Astrocyte of the spinal cord (primary cell): ENCODE data around the gene PDLIM5.
A peak's percentile ranks its signal among the peaks of the same experiment; 100 is the strongest.

Source experiments
- DNase-seq: peaks from one replicate; pipeline ENCODE4 v3.0.0; 2011; ENCODE audit warnings: low read depth, low spot score
- H3K4me3 ChIP-seq: 2 replicates; pipeline ENCODE4 v1.5.1; 2011; ENCODE audit warnings: low read depth, mild to moderate bottlenecking, low read length, moderate library complexity
- in situ Hi-C: cut with HindIII; loops from 2 replicates; pipeline ENCODE4 v1.10.0; 2017; ENCODE audit warnings: low sequenced_read_pairs
- TF ChIP-seq, protein P1 (sequence below): IDR thresholded peaks from 2 replicates; pipeline ENCODE4 v1.5.1; 2012; ENCODE audit warnings: low read depth, mild to moderate bottlenecking, low read length, inconsistent platforms

The PDLIM5 gene

DNA sequence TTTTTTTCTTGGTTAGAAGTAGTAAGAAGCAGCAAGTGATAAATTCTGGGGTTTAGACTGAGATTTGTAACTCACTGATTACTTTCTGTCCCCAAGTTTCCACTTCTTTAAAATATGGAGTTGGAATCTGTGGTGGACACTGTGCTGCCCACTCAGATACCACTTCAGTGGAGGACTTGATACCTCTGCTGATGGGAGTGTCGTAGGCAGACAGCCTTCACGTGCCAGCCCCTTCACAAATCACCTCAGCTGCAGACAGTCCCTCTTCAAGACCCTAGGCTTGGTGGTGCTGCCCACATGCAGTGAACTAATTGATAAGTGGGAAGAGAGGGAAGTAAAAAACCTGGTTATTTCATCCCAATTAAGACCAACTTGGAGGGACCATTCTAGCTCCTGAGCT, 139.5 kb downstream of the PDLIM5 start:
- no peak overlapping the region for H3K4me3 ChIP-seq
- DNase-seq: no peak
- TF ChIP-seq, protein P1, sequence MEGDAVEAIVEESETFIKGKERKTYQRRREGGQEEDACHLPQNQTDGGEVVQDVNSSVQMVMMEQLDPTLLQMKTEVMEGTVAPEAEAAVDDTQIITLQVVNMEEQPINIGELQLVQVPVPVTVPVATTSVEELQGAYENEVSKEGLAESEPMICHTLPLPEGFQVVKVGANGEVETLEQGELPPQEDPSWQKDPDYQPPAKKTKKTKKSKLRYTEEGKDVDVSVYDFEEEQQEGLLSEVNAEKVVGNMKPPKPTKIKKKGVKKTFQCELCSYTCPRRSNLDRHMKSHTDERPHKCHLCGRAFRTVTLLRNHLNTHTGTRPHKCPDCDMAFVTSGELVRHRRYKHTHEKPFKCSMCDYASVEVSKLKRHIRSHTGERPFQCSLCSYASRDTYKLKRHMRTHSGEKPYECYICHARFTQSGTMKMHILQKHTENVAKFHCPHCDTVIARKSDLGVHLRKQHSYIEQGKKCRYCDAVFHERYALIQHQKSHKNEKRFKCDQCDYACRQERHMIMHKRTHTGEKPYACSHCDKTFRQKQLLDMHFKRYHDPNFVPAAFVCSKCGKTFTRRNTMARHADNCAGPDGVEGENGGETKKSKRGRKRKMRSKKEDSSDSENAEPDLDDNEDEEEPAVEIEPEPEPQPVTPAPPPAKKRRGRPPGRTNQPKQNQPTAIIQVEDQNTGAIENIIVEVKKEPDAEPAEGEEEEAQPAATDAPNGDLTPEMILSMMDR: no peak
- in situ Hi-C loops: no loop called here

DNA sequence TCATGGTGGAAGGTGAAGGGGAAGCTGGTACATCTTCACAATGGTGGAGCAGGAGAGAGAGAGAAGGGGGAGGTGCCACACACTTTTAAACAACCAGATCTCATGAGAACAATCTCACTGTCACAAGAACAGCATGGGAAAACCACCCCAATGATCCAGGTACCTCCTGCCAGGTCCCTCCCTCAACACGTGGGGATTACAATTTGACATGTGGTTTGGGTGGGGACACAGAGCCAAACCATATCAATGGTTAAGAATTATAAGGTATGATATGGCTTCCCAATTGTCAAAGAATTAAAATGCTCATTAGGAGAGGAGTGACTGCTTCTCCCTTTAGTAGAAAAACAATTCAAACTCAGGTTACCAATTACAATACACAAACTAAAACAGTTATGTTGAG, 143.3 kb downstream of the PDLIM5 start:
- in situ Hi-C loops: no loop called here
- TF ChIP-seq, protein P1: no peak
- DNase-seq: no peak
- no peak overlapping the region for H3K4me3 ChIP-seq

DNA sequence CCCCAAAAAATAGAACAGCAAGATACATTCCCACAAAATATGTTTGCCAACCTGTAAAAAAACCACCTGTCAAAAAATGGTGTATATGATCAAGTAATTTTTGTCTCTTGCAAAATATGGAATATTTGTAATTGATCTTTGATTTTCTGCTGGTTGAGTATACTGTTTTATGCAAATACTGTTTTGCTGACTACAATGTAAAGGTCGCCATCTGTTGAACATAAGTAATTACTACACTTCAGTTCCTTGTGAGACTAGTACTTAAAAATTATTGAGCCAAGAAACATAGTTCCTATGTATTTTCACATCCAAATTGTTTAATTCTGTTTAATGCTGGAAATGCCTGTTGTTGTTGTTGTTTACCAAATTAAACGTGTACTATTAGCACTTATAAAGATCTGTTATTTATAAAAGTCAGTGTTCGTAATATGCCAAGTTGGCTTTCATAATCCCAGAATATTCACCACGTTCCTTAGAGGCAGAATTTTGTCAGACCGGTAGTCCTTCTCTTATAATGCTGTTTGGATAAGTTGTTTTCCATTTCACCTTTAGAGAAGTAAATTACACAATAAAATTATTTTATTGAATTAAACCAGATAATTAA, 144.2 kb downstream of the PDLIM5 start:
- TF ChIP-seq, protein P1: peak; percentile 46
- in situ Hi-C loops: no loop called here
- H3K4me3 ChIP-seq: no peak overlapping the region
- peak; percentile 72 for DNase-seq

DNA sequence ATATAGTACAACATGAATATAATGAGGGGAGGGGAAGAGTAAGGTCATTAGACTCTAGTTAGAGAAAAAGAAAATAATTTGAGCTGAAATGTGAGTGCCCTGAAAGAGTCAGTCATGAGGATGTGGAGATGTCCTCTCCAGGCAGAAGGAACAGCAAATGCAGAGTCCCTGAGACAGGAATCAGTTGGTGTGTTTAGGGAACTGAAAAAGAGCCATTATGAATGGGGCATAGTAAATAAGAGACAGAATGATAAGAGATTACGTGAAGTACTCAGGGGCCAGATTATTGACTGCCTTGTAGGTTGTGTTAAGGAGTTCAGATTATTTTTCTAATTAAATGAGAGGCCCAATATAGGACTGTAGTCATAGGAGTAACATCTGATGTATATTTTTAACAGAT, 147.0 kb downstream of the PDLIM5 start:
- no peak for DNase-seq
- H3K4me3 ChIP-seq: no peak overlapping the region
- TF ChIP-seq, protein P1: no peak
- in situ Hi-C loops: no loop called here

DNA sequence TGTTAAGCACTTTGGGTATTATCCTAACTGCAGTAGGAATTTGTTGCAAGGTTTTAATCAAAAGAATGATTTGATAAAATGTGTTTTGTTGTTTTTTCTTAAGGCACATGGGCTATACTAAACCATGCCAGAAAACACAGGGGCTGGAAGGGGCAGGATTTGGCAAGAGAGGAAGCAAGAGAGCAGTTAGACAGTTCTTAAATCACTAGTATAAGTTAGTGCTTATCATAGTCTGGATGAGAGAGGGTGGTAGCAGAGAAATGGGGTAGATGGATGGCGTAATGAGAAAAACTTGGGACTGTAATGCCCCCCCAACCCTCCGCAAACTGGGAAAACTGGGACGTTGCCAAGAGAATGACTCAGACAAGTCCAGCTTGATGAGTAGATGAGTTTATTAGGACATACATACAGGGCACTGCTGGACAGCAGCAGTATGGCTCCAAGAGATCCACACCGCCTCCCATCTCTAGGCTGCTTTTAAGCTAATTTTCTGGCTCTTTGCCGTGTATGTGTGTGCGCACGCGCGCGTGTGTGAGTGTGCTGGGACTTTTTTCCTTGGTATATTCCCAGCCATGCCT, 151.5 kb downstream of the PDLIM5 start:
- DNase-seq: peak; percentile 59
- no peak overlapping the region for H3K4me3 ChIP-seq
- TF ChIP-seq, protein P1: no peak
- in situ Hi-C loops: no loop called here

DNA sequence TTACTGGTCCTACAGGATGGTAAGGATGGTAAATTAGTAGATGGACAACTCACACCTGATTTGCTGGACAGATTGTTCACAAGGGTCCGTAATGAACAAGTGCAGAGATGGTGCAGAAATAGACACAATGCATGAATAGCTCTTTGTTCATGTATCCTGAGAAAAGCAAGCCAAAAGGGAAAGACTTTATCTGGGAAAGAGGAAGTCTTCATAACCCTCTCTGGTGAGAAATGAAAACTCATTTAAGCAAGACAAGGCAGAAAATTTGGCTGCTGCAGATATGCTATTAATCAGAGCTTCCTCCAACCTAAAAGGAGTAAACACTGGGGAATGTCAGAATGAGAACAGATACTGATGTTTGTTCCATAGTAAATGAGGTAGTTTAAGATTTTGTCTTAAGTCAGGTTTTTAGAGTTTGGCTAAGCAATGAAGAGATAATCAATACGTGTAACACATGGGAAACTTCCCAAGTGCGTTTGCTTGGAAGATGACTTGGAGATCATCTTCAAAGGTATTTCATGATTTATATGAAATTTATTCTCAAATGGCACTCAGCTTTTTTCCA, 153.6 kb downstream of the PDLIM5 start:
- in situ Hi-C loops: no loop called here
- DNase-seq: no peak
- TF ChIP-seq, protein P1: no peak

More for the DNA sequence above, 153.6 kb downstream of the PDLIM5 start:
- no peak overlapping the region for H3K4me3 ChIP-seq
